ENCODE data around the gene HDAC7. TPM values are rescaled to one million over a fixed set of nuclear protein-coding genes. Genes with fewer than 3 reads are reported as not detected.

Gene HDAC7
- total and polyA plus RNA-seq, 12 donors, result 26.9 to 75.6 (median 40.3) TPM

GRCh38 chr12:47777741-47778558 lies 41.8 kb downstream of the HDAC7 start:
- Histone ChIP-seq H3K27me3 (no peaks in the 10 kb centered on the region), H3K9me3 (no peaks in the 10 kb centered on the region), H3K4me1 (peaks cover 25 to 75% (median 57%) of the 10 kb centered on the region in 9 donors), H3K27ac (peak overlapping the region in 7 of 10 donors; percentile 54 to 81 (median 68)), H3K4me3 (no peak overlapping the region), H3K36me3 (peaks cover 0 to 28% (median 10%) of the 10 kb centered on the region in 9 donors)
- WGBS, 2 donors, result 54 to 67% methylated on average over 9 of the region's 9 CpGs
- DNase-seq (no peak), ATAC-seq (peak in 6 of 8 donors; percentile 3 to 20 (median 8))
- intact Hi-C loops (cut with DNase I), result loop anchor here in 8 of 10 donors (2.0 to 10.0 kb wide), 8 partner anchors 36 to 66 kb away; no protein-coding TSS in a partner anchor
- no peak for TF ChIP-seq CTCF (IDR thresholded peaks at IDR 0.05)

GRCh38 chr12:47777151-47777550 lies 42.6 kb downstream of the HDAC7 start:
- no peaks in the 10 kb centered on the region for H3K9me3 ChIP-seq
- DNase-seq, result no peak
- TF ChIP-seq CTCF (IDR thresholded peaks at IDR 0.05), result no peak
- H3K27me3 ChIP-seq, result no peaks in the 10 kb centered on the region
- no peak for ATAC-seq
- no peak overlapping the region for H3K4me3 ChIP-seq
- H3K4me1 ChIP-seq, result peaks cover 25 to 76% (median 64%) of the 10 kb centered on the region in 9 donors
- intact Hi-C loops (cut with DNase I), result loop anchor here in 5 of 10 donors (2.0 to 10.0 kb wide), 5 partner anchors 35 to 65 kb away; no protein-coding TSS in a partner anchor
- peak overlapping the region in 9 of 10 donors; percentile 26 to 81 (median 66) for H3K27ac ChIP-seq
- 40 to 67% methylated on average over 1 of the region's 1 CpG for WGBS, 2 donors
- H3K36me3 ChIP-seq, result peaks cover 0 to 20% (median 5%) of the 10 kb centered on the region in 9 donors

GRCh38 chr12:47776471-47777143 lies 43.1 kb downstream of the HDAC7 start:
- Histone ChIP-seq H3K9me3 (no peaks in the 10 kb centered on the region), H3K4me1 (peaks cover 25 to 78% (median 65%) of the 10 kb centered on the region in 9 donors), H3K27ac (peak overlapping the region in 9 of 10 donors; percentile 26 to 81 (median 66)), H3K4me3 (no peak overlapping the region), H3K27me3 (no peaks in the 10 kb centered on the region), H3K36me3 (peaks cover 0 to 15% (median 0%) of the 10 kb centered on the region in 9 donors)
- WGBS, 2 donors, result 74 to 75% methylated on average over 5 of the region's 5 CpGs
- TF ChIP-seq CTCF (IDR thresholded peaks at IDR 0.05), result no peak
- intact Hi-C loops (cut with DNase I), result loop anchor here in 5 of 10 donors (2.0 to 10.0 kb wide), 5 partner anchors 34 to 64 kb away; no protein-coding TSS in a partner anchor
- ATAC-seq, result no peak
- DNase-seq, result no peak
